Endometrial microvascular endothelial cells (primary cell): ENCODE results near the gene VHLL. TPM values are rescaled to one million over a fixed set of nuclear protein-coding genes. Genes with fewer than 3 reads are reported as not detected.
"Not testable (repeated sequence)": the region's sequence is repeated elsewhere in the genome, so short reads cannot be mapped to it uniquely, and the experiment has no call there.

Experiments
- in situ Hi-C: cut with HindIII; loops from 2 replicates; pipeline ENCODE4 v1.10.0; 2017; ENCODE audit warnings: low sequenced_read_pairs, low pct_unique_long_range_greater_than_20kb; ENCODE audit errors: inconsistent ontology term
- total RNA-seq: library from RNA; depleted of rRNA; stranded (reverse); fragments of >200 nt; gene quantifications from one replicate; pipeline ENCODE4 v1.2.3, GENCODE V29; 2015; ENCODE audit errors: inconsistent ontology term

Gene VHLL
- total RNA-seq = not detected

GRCh38 chr1:156298852-156299357 is at the start of gene VHLL:
VHLL (minus strand) TSS chr1:156299307; CDS start chr1:156299189, 118 bp downstream.
- in situ Hi-C loops = no loop called here

GRCh38 chr1:156347331-156347730 is 48.2 kb upstream of the VHLL start:
- in situ Hi-C loops = no loop called here

- in situ Hi-C loops = no loop called here
Measured at GRCh38 chr1:156346636-156347035, 47.5 kb upstream of the VHLL start.

- in situ Hi-C loops = not testable (repeated sequence)
Measured at GRCh38 chr1:156346035-156346434, 46.9 kb upstream of the VHLL start.

GRCh38 chr1:156344409-156344808 is 45.3 kb upstream of the VHLL start:
- in situ Hi-C loops = no loop called here

- in situ Hi-C loops = no loop called here
Measured at GRCh38 chr1:156342166-156342955, 43.3 kb upstream of the VHLL start.

- in situ Hi-C loops = no loop called here
Measured at GRCh38 chr1:156338180-156338976, 39.3 kb upstream of the VHLL start, which contains the start of the genes CCT3 and TSACC. CCT3 (minus strand) TSS chr1:156338292; CDS start chr1:156338184, 108 bp downstream. TSACC (plus strand) TSS chr1:156338526; CDS start chr1:156339758, 1,232 bp downstream.

GRCh38 chr1:156337888-156338179 is 38.7 kb upstream of the VHLL start:
- in situ Hi-C loops = no loop called here

- in situ Hi-C loops = no loop called here
Measured at GRCh38 chr1:156337052-156337887, 38.2 kb upstream of the VHLL start.

GRCh38 chr1:156336242-156336641 is 37.1 kb upstream of the VHLL start:
- in situ Hi-C loops = no loop called here

- in situ Hi-C loops = not testable (repeated sequence)
Measured at GRCh38 chr1:156323179-156323578, 24.1 kb upstream of the VHLL start.

GRCh38 chr1:156320560-156320959 is 21.5 kb upstream of the VHLL start:
- in situ Hi-C loops = no loop called here

GRCh38 chr1:156319664-156320063 is 20.6 kb upstream of the VHLL start:
- in situ Hi-C loops = no loop called here

- in situ Hi-C loops = no loop called here
Measured at GRCh38 chr1:156316909-156317308, 17.8 kb upstream of the VHLL start.

- in situ Hi-C loops = no loop called here
Measured at GRCh38 chr1:156310962-156311361, 11.9 kb upstream of the VHLL start.

GRCh38 chr1:156308078-156308477 is 9.0 kb upstream of the VHLL start:
- in situ Hi-C loops = no loop called here

- in situ Hi-C loops = no loop called here
Measured at GRCh38 chr1:156305215-156305614, 6.1 kb upstream of the VHLL start.

GRCh38 chr1:156303241-156303640 is 4.1 kb upstream of the VHLL start:
- in situ Hi-C loops = no loop called here

GRCh38 chr1:156295391-156295947 is 3.6 kb downstream of the VHLL start, which contains the start of gene GLMP:
GLMP (minus strand) TSS chr1:156295679; CDS start chr1:156295645, 34 bp downstream.
- in situ Hi-C loops = no loop called here
